ENCODE data around the gene RAI14.

RAI14 gene

DNA sequence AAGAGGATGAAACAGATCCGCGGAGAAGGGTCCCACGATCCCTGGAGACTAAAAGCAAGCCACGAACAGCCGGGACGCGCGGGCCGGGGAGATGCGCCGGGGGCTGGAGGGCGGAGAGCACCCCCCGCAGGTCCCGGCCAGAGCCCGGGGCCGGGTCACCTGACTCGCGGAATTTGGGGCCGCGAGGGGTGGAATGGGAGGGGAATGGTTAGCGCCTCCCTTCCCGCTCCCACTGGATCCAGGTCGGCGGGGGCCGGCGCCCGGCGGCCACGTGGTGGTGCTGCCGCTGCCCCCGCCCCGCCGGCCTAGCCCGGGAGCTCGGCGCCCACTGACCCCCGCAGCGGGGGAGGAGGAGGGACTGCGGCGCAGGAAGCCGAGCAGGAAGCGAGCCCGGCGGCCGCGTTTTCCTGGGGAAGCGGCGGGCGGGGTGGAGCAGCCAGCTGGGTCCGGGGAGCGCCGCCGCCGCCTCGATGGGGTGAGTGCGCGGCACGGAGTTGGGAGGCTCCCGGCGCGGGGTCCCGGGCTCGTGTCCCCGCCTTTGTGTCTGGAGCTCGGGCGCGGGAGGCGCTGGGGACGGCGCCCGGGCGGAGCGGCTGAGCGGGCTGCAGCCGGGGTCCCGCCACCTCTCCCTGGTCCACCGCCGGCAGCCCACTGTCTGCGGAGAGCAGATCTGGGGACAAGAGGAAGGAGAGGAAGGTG, at the start of gene RAI14:
Gene RAI14 (plus strand): TSS at position 328 of the 699 bp plus-strand sequence. CDS start 30,592 bp downstream, outside the sequence.
- peak; percentile 53 to 63 for DNase-seq (ENCODE audit: low read depth in 2 of 2)

DNA sequence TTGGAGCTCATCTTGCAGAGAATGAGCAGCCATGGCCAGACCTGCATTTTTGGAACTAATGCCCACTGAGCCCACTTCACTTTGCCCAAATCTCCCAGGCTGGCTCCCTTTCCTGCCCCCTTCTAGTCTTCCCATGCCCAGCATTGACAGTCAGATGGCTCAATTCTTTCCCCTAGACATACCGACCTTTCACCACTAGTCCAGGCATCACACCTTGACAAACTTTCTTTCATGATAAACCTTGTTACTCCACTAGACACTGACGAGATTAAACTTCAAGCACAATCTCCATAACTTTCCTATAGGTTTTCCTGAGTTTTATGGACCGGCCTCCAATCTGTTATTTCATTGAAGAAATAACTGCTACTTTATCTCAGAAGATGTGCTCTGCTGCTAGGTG, 47.8 kb upstream of the RAI14 start:
- DNase-seq (ENCODE audit: low read depth in 2 of 2): no peak

DNA sequence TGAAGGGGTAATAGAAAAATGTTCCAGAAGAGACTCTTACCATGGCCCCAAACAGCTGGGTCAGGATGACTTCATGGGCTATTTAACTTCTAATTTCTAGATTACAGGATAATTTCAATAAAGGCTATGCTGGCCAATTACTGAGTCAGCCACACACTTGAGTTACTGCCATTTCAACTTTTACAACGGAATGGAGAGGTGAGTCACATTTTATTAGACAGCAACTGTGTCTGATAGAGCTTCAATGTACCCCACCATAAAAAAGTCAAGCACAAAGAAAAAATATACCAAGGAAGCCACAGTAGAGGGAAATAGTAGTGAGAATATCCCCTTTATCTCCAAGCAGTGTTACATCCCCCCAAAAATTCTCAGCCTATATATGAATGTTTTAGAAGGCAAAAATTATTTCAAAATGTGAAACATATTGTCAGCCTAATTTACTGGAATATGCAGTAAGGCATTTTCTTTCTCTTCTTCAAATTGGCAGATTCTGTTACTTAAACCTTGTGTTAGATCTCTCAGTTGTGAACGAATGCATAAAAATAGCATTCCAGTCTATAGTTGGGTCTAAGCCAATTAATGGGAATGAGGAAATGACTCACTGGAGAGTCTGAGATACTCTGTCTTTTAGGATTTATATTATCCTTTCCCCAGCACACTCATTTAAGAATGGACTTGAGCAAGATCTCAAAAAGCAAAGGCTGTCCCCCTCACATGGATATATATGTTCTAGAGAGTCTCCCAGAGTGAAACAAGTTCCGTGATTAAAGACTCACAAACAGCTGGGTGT, 47.1 kb upstream of the RAI14 start:
- peak; percentile 95 to 97 for DNase-seq (ENCODE audit: low read depth in 2 of 2)

DNA sequence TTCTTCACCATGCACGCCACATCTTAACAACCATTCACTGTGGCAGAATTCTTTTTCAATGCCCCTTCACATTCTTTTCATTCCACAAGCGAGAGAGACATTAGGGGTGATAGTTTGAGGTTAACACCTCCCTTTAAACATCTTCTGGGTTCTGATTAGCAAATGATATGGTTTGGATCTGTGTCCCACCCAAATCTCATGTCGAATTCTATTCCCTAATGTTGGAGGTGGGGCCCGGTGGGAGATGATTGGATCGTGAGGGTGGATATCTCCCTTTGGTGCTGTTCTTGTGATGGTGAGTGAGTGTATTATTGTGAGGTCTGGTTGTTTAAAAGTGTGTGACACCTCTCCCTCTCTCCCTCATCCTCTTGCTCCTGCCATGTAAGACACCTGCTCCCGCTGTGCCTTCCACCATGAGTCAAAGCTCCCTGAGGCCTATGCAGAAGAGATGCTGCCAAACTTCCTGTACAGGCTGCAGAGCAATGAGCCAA, 46.1 kb upstream of the RAI14 start:
- no peak for DNase-seq (ENCODE audit: low read depth in 2 of 2)

DNA sequence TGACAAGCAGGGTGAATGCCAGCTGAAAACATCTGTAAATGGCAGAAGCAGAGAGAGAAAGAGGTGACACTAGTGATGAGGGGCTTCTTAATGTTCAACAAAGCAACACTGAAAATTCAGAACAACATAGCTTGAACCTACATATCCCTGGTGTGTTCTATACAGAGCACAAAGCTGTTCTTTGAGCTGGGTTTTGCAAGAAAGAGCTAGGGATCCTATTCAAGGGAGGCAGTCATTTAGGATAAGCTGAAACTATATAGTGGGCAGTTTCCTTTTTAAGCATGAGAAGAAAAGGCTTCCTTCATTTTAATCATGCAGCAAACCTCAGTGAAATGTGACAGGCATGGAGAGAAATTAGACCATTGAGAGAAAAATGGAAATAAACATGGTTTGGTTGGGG, 45.6 kb upstream of the RAI14 start:
- DNase-seq (ENCODE audit: low read depth in 2 of 2): no peak

DNA sequence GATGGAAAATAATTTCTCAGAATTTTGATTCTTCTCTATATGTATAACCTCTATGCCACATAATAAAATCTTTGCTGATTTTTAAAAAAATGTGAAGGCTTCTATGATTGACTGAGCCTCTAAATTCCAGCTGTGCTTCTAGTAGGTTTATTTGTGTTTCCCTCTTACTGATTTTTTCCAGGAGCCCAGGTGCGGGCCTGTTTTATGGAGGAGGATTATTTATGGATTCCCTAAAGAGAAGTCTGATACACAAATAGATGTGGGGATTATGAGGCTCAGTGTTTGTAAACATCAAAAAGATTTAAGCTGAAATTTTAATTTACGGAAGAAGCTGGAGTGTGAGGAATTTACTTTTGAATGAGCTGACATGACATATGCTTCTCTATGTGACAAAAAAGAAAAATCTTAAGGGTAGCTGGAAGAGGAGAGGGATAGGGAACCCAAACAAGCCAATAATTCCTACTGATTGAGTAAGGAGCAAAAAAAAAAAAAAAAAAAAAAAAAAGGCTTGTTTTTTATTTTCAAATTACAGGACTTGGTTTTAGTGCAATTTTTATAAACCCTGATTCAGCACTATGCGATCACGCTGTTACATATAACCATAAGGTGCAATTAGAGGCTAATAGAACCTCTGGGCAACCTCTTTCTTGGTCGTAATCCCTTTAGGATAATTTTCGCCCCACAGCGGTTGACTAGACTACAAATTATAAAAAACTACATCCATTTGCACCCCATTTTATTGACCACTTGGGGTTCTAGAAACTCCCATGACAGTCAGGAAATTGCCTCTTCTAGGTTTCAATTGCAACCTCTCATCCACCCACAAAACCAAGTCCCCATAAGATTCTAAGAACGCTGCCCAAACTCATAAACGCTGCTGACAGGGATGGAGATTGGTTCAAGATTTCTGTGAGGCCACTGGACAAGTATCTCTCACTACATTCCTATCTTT, 44.4 kb upstream of the RAI14 start:
- DNase-seq (ENCODE audit: low read depth in 2 of 2): no peak

DNA sequence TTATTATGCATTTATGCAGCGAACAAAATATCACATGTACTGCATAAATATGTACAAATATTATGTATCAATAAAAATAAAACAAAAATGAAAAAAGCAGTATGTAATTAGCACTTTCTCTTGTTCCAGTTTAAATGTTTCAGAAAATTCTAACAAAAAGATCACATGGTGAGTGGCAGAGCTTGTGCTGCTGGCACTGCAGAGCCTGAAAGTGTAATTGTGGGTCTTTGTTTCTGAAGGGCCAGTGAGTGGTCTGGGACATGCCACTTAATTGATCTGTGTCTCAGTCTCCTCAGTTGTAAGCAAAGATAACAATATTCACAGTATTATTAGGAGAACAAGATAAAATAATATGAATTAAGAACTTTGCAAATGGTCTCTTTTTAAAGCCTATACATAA, 39.5 kb upstream of the RAI14 start:
- no peak for DNase-seq (ENCODE audit: low read depth in 2 of 2)

DNA sequence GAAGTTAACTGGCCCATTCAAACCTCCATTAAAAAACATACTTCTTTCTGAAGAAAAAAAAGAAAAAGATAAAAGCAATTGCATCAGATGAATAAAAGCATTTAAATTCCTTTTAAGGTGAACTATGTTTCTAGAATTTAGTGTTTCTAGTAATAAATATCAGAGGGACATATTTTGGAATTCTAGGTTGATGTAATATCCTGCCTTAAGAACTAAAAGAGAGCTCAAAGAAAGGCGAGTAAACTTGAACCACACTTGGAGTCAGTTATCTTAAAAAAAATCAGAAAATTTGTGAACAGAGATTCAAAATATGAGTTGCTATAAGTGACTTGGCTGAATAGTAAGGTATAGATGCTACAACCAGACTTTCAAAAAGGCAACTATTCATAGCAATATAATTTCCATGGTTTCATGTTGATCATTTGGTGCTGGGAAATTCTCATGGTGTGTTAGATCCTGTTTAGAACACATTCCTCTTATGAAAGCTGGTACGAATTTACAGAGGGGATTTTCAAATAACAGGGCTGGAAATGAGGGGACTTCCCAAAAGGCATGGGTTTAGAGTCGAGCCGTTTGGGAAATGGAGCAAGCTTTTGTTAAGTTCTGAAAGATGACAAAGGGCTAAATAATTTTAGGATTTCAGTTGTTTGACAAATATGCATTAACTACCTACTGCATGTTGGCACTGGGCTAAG, 37.6 kb upstream of the RAI14 start:
- DNase-seq (ENCODE audit: low read depth in 2 of 2): no peak

DNA sequence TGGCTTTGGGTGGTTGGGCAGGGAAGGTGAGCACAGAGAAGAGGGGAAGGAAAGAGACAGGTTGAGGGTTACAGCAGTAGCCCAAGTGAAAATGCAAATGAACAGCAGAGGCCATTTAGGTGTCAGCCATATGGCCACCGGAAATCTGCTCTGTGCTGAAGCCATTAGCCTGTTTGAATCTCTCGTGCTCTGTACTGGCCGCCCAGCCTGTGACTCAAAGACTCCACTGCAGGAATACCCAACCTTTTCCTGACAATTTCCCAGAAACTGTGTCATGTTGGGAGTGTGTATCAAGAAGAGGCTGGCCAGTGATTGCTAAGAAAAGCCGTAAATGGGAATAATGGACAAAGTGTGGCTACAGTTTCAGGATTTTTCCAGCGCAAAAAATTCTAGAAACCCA, 35.9 kb upstream of the RAI14 start:
- no peak for DNase-seq (ENCODE audit: low read depth in 2 of 2)

DNA sequence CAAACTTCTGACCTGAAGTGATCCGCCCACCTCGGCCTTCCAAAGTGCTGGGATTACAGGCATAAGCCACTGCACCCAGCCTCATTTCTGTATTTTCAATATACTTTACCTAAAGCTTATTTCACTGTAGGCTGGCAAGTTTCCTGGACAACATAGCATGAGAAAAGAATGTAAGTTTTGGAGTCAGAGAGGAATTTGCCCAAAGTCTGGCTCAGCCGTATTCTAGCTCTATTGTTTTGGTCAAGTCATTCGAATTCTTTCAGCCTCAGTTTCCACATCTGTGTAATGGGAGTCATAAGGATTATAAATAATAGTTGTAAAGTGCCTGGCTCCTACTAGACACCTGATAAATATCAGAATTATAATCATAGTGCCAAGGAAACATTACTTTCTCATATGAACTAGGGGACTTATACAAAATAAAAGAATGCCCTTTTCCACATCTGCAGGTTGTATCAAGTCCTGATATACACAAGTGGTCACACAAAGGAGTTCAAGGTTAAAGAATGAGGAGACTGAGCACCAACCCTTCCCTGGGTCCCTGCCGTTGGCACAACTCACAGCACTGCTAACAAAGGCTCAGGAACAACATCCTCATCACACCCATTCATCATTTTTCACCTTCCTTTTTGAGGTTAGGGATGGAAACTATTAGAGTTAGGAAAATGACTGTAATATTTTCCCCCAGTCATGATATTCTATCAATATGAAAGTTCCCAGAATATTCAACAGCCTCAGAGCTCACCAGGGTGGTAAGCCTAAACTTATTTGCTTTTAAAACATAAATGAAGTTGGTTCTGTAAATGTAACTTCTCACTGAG, 34.6 kb upstream of the RAI14 start:
- DNase-seq (ENCODE audit: low read depth in 2 of 2): no peak

DNA sequence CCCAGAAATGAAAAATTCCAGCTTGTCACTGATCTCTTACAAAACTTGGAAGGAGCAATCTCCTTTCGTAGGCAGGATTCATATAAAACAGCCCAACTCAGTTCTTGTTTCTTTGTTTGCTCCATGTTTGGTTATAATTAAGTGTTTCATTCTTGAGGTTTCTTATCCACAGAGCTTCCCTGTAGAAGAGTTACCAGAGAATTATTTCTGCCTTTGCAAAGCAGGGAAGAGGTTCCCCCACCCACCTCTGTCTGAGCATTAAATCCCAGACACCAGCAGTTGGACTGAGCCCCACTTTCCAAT, 34.1 kb upstream of the RAI14 start:
- peak in 1 of 2 experiments; percentile 63 for DNase-seq (ENCODE audit: low read depth in 2 of 2)

DNA sequence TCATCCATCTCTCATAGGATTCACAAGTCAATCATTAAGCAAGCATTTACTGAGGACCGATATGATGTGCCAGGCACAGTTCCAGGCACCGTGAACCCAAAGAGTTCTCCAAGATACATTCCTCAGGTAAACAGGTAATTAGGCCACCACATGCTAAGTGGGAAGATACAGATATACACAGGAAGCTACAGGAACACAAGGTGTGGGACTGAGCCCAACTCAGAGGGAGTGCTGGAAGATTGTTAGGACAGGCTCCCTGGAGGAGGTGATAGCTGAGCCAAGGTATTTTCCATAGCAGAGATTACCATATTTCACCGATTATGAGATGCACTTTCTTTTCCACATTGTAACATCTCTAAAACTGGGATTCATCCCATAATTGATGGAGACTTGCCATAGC, 31.4 kb upstream of the RAI14 start:
- no peak for DNase-seq (ENCODE audit: low read depth in 2 of 2)

DNA sequence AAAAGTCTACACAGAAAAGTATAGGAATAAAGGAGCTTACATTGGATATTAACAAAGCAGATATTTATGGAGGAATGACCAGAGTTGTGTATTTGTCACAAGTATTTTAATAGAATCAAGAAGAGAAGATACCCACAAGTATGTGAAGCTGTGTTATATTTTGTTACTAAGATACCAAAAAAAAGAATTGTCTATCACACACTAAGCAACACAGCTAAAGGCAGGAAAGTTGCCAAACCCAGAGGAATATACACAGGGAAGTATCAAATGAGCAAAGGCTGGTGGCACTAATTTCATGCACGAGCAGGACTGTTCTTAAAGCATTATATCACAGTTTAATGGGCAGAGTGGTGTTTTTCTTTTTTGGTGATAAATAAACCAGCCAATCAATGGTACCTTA, 30.9 kb upstream of the RAI14 start:
- no peak for DNase-seq (ENCODE audit: low read depth in 2 of 2)

DNA sequence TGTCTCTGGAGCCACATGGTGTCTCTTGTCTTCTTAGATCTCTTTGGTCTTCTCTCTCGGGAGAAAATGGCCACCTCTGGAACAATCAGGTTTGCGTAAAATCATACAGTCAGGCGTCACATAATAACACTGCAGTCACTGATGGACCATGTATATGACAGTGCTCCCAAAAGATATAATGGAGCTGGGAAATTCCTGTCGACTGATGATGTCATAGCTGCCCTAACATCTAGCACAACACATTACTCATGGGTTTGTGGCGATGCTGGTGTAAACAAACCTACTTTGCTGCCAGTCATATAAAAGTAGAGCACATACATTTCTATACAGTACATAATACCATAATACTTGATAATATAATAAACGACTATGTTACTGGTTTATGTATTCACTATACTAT, 30.1 kb upstream of the RAI14 start:
- DNase-seq (ENCODE audit: low read depth in 2 of 2): no peak

DNA sequence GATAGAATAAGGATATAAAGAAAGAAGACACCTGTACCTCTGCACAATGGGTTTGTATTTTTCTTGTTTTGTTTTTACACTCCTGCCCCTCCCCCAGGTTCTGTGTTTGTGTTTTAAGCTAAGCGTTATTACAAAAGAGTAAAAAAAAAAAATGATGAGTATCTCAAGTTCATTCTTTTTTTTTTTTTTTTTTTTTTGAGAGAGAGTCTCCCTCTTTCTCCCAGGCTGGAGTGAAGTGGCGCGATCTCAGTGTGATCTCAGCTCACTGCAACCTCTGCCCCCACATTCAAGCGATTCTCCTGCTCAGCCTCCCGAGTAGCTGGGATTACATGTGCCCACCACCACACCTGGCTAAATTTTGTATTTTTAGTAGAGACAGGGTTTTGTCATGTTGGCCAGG, 29.4 kb upstream of the RAI14 start:
- no peak for DNase-seq (ENCODE audit: low read depth in 2 of 2)

DNA sequence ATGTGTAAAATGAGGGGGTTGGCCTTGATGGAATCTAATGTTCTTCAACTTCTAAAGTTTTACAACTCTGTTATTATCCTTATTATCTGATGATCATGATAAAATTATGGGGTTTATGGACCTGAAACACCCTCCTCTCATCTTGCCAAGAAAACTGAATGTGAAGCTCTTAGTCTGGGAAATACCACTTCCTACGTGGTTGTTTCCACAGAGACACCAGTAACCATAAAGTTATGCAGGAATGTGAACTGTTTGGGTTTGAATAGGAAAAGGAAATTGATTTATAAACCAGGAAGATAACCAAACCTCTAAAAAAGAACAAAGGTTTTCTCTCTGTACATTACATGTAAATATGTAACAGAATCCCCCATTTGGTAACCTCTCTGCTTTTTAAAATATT, 28.3 kb upstream of the RAI14 start:
- DNase-seq (ENCODE audit: low read depth in 2 of 2): peak; percentile 74 to 76

DNA sequence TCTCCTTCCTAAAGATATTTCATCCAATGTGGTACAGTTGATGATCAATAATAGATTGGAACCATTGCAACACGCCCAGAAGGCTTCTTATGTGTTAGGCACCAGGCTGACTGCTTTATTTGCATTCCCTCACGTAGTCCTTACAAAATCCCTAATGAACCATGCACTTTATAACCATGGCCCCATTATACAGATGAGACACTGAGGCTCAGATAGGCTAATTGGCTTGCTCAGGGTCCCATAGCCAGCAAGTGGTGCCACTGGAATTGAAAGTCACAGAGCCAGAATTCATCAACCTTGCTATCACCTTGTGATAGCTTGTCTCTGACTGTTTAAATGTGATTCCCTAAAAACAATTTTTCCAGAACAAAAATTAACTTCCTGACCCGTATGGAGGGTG, 27.8 kb upstream of the RAI14 start:
- DNase-seq (ENCODE audit: low read depth in 2 of 2): no peak

DNA sequence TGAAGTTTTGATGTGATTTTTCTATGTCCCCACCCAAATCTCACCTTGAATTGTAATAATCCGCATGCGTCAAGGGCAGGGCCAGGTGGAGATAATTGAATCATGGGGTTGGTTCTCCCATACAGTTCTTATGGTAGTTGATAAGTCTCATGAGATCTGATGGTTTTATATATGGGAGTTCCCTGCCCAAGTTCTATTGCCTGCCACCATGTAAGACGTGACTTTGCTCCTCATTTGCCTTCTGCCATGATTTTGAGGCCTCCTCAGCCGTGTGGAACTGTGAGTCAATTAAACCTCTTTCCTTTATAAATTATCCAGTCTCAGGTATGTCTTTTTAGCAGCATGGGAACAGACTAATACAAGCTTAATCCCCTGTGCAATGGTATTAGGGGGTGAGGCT, 25.5 kb upstream of the RAI14 start:
- DNase-seq (ENCODE audit: low read depth in 2 of 2): no peak

DNA sequence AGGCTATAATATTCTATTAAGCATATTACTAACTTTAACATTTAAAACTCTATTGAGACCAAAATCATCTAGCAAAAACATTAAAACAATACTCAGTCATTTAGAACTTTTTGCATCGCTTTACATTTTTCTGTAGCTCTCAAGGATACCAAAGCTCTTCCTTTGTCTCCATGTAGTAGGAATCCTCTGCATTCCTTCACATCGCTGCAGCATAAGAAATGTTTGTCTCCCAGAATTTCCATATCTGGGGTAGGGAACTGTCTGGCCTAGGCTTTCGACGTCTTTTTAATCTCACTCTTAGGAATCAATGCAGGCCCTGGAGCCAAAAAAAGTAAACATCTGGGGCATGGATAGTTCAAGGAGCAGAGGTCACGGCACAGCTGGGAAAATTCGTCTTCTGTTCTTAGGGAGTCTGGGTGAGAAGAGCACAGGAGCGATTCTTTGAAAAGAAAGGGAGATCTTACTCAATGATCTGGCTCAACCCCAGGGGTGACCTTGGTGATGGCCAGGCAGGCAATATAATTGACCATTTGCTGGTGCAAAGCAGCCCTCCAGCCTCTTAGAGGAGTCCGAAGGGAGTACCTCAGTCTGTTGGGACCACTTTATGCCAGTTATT, 23.2 kb upstream of the RAI14 start:
- no peak for DNase-seq (ENCODE audit: low read depth in 2 of 2)

DNA sequence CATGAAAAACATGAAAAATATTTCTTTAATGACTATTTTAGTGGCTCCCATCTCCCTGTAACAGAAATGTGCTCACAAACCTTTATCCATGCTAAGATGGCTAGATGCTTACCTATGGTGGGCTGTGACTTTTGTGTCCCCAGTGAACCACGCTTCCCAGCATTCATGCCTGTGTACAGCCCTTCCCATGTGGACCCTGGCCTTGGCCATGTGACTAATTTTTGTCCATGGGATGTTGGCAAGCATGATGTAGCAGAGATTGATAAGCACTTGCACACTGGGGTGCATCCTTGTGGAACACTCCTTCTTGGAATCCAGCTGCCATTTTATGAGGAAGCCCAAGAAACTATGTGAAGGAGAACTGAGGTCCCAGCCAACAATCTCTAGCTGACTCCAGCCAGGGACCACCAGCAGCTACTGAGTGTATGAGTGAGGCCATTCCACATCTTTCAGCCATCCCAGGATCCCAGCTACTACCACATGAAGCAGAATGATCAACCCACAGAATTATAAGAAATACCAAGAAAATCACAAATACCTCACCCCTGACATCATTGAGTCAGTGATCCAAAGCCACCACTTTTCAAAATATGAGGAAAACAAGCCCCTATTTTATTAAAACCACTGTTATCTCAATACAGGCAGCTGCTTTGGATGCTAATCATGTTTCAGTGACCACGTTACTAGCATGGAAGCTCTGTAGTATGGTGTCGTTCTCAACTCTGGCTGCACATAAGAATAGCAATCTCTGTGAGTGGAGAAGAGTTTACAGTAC, 16.1 kb upstream of the RAI14 start:
- peak; percentile 79 to 83 for DNase-seq (ENCODE audit: low read depth in 2 of 2)
